ENCODE data around the gene MYH10.

MYH10 gene

DNA sequence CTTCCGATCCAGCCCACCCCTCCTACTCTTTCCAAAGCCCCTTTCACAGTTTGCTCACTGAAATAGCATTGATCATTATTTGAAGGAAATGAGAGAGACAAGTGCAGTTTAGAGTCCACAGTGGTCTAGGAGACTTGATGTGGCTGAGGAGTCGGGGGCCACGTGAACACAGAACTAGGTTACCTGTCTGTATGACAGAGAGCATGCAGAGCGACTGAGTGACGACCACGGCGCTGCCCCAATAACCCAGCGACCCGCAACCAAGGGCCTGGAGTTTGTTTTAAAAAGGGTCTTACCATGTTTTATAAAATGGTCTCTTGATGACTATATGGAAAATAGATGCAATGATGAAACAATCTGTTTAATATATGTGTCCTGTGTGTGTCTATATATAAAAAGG is 155.3 kb downstream of the MYH10 start:
- in situ Hi-C loops (cut with MboI; ENCODE audit: low sequenced_read_pairs, unreplicated experiment): no loop called here
- TF ChIP-seq CTCF (IDR thresholded peaks at IDR 0.05; ENCODE audit: borderline replicate concordance, control extremely low read depth, extremely low read depth, insufficient read depth, missing control alignments): no peak
- peak; percentile 27 for DNase-seq (ENCODE audit: low spot score)

- DNase-seq (ENCODE audit: low spot score): no peak
- no peak for TF ChIP-seq CTCF (IDR thresholded peaks at IDR 0.05; ENCODE audit: borderline replicate concordance, control extremely low read depth, extremely low read depth, insufficient read depth, missing control alignments)
- in situ Hi-C loops (cut with MboI; ENCODE audit: low sequenced_read_pairs, unreplicated experiment): no loop called here
Measured at GRCh38 chr17:8474826-8475225, 155.7 kb downstream of the MYH10 start.

- peak; percentile 8 for DNase-seq (ENCODE audit: low spot score)
- no peak for TF ChIP-seq CTCF (IDR thresholded peaks at IDR 0.05; ENCODE audit: borderline replicate concordance, control extremely low read depth, extremely low read depth, insufficient read depth, missing control alignments)
- in situ Hi-C loops (cut with MboI; ENCODE audit: low sequenced_read_pairs, unreplicated experiment): no loop called here
Measured at GRCh38 chr17:8473451-8474192, 156.9 kb downstream of the MYH10 start.

DNA sequence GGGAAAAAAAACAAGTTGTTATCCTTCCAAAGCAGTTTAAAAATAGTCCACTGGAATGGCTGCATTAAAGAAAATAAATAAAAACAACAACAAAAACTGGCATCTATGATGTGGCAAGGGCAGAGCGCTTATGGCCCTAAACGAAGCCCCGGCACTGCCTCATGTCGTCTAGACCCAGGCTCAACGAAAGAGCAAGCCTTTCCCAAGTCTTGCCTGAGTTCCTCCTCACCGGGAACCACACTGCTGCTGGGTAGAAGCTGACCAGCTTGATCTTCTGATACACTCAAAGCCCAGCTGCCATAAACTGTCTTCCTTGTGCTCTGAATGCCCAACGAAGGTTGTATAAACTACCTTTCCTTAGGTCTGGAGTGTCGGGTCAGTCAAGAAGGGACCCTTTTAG is 157.9 kb downstream of the MYH10 start:
- peak; percentile 9 for DNase-seq (ENCODE audit: low spot score)
- in situ Hi-C loops (cut with MboI; ENCODE audit: low sequenced_read_pairs, unreplicated experiment): no loop called here
- no peak for TF ChIP-seq CTCF (IDR thresholded peaks at IDR 0.05; ENCODE audit: borderline replicate concordance, control extremely low read depth, extremely low read depth, insufficient read depth, missing control alignments)

GRCh38 chr17:8470447-8471047 is 160.0 kb downstream of the MYH10 start:
- in situ Hi-C loops (cut with MboI; ENCODE audit: low sequenced_read_pairs, unreplicated experiment): no loop called here
- TF ChIP-seq CTCF (IDR thresholded peaks at IDR 0.05; ENCODE audit: borderline replicate concordance, control extremely low read depth, extremely low read depth, insufficient read depth, missing control alignments): no peak
- no peak for DNase-seq (ENCODE audit: low spot score)

DNA sequence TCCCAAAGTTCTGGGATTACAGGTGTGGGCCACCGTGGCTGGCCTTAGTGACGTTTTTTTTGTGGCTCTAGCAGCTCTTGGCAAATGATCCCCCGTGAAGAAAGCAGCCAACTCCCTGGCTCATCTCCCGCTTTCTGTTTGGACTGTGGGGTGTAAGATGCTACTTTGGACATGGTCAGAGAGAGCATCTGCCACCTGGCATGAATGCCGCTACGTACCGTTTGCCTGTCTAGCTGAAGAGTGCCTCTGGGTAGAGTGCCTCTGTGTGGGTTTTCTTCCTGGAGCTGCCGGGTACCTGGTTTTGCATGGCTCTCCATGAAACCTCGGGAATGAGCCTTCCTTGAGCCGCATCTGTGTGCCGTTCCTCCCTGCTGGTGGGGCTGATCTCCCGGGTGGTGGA is 160.6 kb downstream of the MYH10 start:
- no peak for DNase-seq (ENCODE audit: low spot score)
- in situ Hi-C loops (cut with MboI; ENCODE audit: low sequenced_read_pairs, unreplicated experiment): no loop called here
- no peak for TF ChIP-seq CTCF (IDR thresholded peaks at IDR 0.05; ENCODE audit: borderline replicate concordance, control extremely low read depth, extremely low read depth, insufficient read depth, missing control alignments)

All from GM13976 (cell line).